A549 treated with CORT108297 at 1 μM for 4 hours (cell line): ENCODE results near the gene ERO1A. TPM values are rescaled to one million over a fixed set of nuclear protein-coding genes. Genes with fewer than 3 reads are reported as not detected.

Source experiments
- total RNA-seq: library from RNA; stranded (reverse); fragments of 200-300 nt; extraction: Qiagen RNA extraction; gene quantifications from 5 replicates; pipeline ENCODE4 v1.2.3, GENCODE V29; 2022

Gene ERO1A
- total RNA-seq, result 45.7 to 60.3 TPM (median 52.2 TPM) in 5 replicates

GRCh38 chr14:52695481-52696091 lies at the start of gene ERO1A:
Gene ERO1A, minus strand, starts transcription at chr14:52695558. Its CDS starts 77 bp downstream, at chr14:52695481.

GRCh38 chr14:52729925-52730708 lies 34.8 kb upstream of the ERO1A start, which contains the start of gene STYX:
Gene STYX, plus strand, starts transcription at chr14:52730166. Its CDS starts 309 bp downstream, at chr14:52730475.

GRCh38 chr14:52706724-52707706 lies 11.7 kb upstream of the ERO1A start, which contains the start of gene PSMC6:
Gene PSMC6, plus strand, starts transcription at chr14:52707200. Its CDS starts 20 bp downstream, at chr14:52707220.

Other genes starting within 250 kb of the ERO1A start
- gene TXNDC16, start 143.1 kb downstream of the ERO1A start, total RNA-seq, result 0.80 to 1.2 TPM (median 1.2 TPM) in 5 replicates
- gene GPR137C, start 142.7 kb downstream of the ERO1A start, total RNA-seq, result 0.07 to 0.16 TPM (median 0.10 TPM) in 5 replicates
- 79.0 to 123 TPM (median 84.1 TPM) in 5 replicates for gene PSMC6, start 11.6 kb upstream of the ERO1A start, total RNA-seq
- gene STYX, start 34.6 kb upstream of the ERO1A start, total RNA-seq, result 4.8 to 6.0 TPM (median 5.6 TPM) in 5 replicates
- gene GNPNAT1, start 96.0 kb upstream of the ERO1A start, total RNA-seq, result 41.5 to 47.2 TPM (median 45.3 TPM) in 5 replicates